Gastroesophageal sphincter (tissue), 2 donors: ENCODE results near the gene DIAPH2.

Experiments used
- POLR2A ChIP-seq, 2 donors: fragments of 450-650 bp; IDR thresholded peaks; one replicate each; pipeline ENCODE4 v1.6.1; 2017; ENCODE audit warnings: antibody characterized with exemption in 2 of 2, mild to moderate bottlenecking in 2 of 2, moderate library complexity in 1 of 2
- POLR2AphosphoS5 ChIP-seq: sonication (generic); formaldehyde crosslinking; IDR thresholded peaks from one replicate; pipeline ENCODE4 v1.6.1; 2017; ENCODE audit warnings: antibody characterized with exemption

- no peak for TF ChIP-seq POLR2A (IDR thresholded peaks at IDR 0.05)
- TF ChIP-seq POLR2AphosphoS5: no peak
These were observed 554.0 kb downstream of the DIAPH2 start for GRCh38 chrX:97238632-97239031.
